ENCODE data around the gene RNF169. TPM values are rescaled to one million over a fixed set of nuclear protein-coding genes. Genes with fewer than 3 reads are reported as not detected.

RNF169 gene
- total and polyA plus RNA-seq, 4 donors: 4.4 to 34.8 (median 12.7) TPM

DNA sequence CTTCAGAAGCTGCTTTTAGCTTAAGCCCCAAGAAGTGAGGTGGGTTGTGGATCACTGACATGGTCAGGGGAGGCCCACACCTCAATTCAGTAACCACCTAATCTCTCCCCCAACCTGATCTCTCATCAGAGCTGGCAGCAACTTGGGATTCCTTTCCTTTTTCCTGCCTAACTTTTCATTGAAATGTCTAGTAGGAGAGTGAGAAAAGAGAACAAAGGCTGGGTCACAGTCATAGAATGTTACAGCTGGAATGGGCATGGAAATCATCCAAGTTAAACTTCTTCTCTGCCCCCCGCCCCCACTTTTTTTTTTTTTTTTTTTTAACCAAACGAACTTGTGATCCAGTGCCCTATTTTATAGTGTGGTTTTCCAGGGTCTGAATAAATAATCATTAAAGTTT, 91.8 kb downstream of the RNF169 start:
- Histone ChIP-seq H3K4me1 (ENCODE audit: control insufficient read depth in 5 of 5, insufficient read depth in 5 of 5, low read length in 5 of 5) (peaks cover 0 to 6% (median 0%) of the 10 kb centered on the region in 5 donors), H3K27ac (ENCODE audit: low read depth in 1 of 2, low read length in 1 of 2) (no peak overlapping the region), H3K4me3 (no peak overlapping the region), H3K9me3 (ENCODE audit: control insufficient read depth in 4 of 4, insufficient read depth in 3 of 4, low read length in 3 of 4) (no peaks in the 10 kb centered on the region), H3K9ac (ENCODE audit: insufficient read depth in 1 of 2, low read length in 2 of 2) (no peak overlapping the region), H3K27me3 (ENCODE audit: control insufficient read depth in 3 of 3, insufficient read depth in 3 of 3, low read length in 2 of 3) (no peaks in the 10 kb centered on the region), H3K36me3 (ENCODE audit: control insufficient read depth in 4 of 4, insufficient read depth in 4 of 4, low read length in 4 of 4) (peaks cover 33 to 56% (median 42%) of the 10 kb centered on the region in 4 donors)
- 64 to 75% methylated on average over 2 of the region's 2 CpGs for WGBS, 2 donors
- no peak for ATAC-seq (ENCODE audit: insufficient read depth, low FRiP score)
- peak in 1 of 3 donors; percentile 22 for DNase-seq
- TF ChIP-seq CTCF (IDR thresholded peaks at IDR 0.05; ENCODE audit: control extremely low read depth, extremely low read depth): no peak

GRCh38 chr11:74842967-74843366, 94.3 kb downstream of the RNF169 start:
- no peaks in the 10 kb centered on the region for H3K9me3 ChIP-seq (ENCODE audit: control insufficient read depth in 4 of 4, insufficient read depth in 3 of 4, low read length in 3 of 4)

DNA sequence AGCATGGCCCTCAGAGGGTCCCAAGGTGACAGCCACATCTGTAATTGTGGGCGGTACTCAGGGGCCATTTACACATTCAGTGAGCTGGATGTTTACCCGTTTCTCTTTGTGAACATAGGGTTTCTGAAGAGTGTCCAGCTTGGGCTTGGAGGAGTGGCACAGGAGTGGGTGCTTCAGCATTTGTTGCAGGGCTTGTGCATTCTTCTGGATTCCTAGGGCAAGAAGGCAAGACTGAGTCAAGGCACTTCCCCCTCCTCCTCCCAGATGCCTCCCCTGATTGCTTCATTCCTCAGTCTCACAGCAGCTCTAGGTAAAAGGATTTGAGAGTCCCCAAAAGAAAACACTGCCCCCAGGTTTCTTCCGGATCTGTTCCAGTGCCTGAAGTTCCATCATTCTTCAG, 95.4 kb downstream of the RNF169 start:
- no peak overlapping the region for H3K4me3 ChIP-seq
- peak; percentile 12 to 36 (median 18) for DNase-seq
- H3K9ac ChIP-seq (ENCODE audit: insufficient read depth in 1 of 2, low read length in 2 of 2): no peak overlapping the region
- ATAC-seq (ENCODE audit: insufficient read depth, low FRiP score): peak; percentile 81
- peaks cover 0 to 6% (median 0%) of the 10 kb centered on the region in 5 donors for H3K4me1 ChIP-seq (ENCODE audit: control insufficient read depth in 5 of 5, insufficient read depth in 5 of 5, low read length in 5 of 5)
- H3K27ac ChIP-seq (ENCODE audit: low read depth in 1 of 2, low read length in 1 of 2): no peak overlapping the region
- no peaks in the 10 kb centered on the region for H3K9me3 ChIP-seq (ENCODE audit: control insufficient read depth in 4 of 4, insufficient read depth in 3 of 4, low read length in 3 of 4)
- WGBS, 2 donors: 73 to 87% methylated on average over 3 of the region's 3 CpGs
- H3K27me3 ChIP-seq (ENCODE audit: control insufficient read depth in 3 of 3, insufficient read depth in 3 of 3, low read length in 2 of 3): no peaks in the 10 kb centered on the region
- H3K36me3 ChIP-seq (ENCODE audit: control insufficient read depth in 4 of 4, insufficient read depth in 4 of 4, low read length in 4 of 4): peaks cover 22 to 39% (median 34%) of the 10 kb centered on the region in 4 donors
- no peak for TF ChIP-seq CTCF (IDR thresholded peaks at IDR 0.05; ENCODE audit: control extremely low read depth, extremely low read depth)

More at GRCh38 chr11:74842967-74843366, 94.3 kb downstream of the RNF169 start:
- WGBS, 2 donors: 92 to 94% methylated on average over 13 of the region's 13 CpGs
- no peak overlapping the region for H3K9ac ChIP-seq (ENCODE audit: insufficient read depth in 1 of 2, low read length in 2 of 2)
- no peak overlapping the region for H3K4me3 ChIP-seq
- DNase-seq (no peak), ATAC-seq (ENCODE audit: insufficient read depth, low FRiP score) (no peak)
- TF ChIP-seq CTCF (IDR thresholded peaks at IDR 0.05; ENCODE audit: control extremely low read depth, extremely low read depth): no peak
- peak overlapping the region in 1 of 2 donors; percentile 56 for H3K27ac ChIP-seq (ENCODE audit: low read depth in 1 of 2, low read length in 1 of 2)
- H3K36me3 ChIP-seq (ENCODE audit: control insufficient read depth in 4 of 4, insufficient read depth in 4 of 4, low read length in 4 of 4): peaks cover 21 to 45% (median 34%) of the 10 kb centered on the region in 4 donors
- H3K4me1 ChIP-seq (ENCODE audit: control insufficient read depth in 5 of 5, insufficient read depth in 5 of 5, low read length in 5 of 5): peaks cover 0 to 6% (median 0%) of the 10 kb centered on the region in 5 donors
- H3K27me3 ChIP-seq (ENCODE audit: control insufficient read depth in 3 of 3, insufficient read depth in 3 of 3, low read length in 2 of 3): no peaks in the 10 kb centered on the region

DNA sequence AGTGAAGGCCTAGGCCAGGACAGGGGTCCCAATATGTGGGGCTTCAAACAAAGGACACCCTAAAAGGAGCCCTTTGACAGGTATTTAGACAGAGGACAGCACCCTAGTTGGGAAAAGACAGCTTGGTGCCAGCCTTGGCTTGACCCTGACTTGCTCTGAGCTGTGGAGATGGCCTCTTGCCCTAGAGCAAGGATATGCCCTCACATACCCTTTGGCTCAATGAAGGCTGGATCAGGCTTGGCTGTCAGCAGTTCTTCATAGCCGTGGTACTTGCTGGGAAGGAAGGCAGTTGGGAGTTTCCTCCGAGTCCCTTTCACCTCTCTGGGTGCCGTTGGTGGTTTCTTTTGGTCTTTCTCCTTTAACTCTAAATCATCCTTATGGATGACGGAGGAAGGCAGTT, 96.2 kb downstream of the RNF169 start:
- Histone ChIP-seq H3K36me3 (ENCODE audit: control insufficient read depth in 4 of 4, insufficient read depth in 4 of 4, low read length in 4 of 4) (peaks cover 22 to 39% (median 32%) of the 10 kb centered on the region in 4 donors), H3K9me3 (ENCODE audit: control insufficient read depth in 4 of 4, insufficient read depth in 3 of 4, low read length in 3 of 4) (no peaks in the 10 kb centered on the region), H3K27ac (ENCODE audit: low read depth in 1 of 2, low read length in 1 of 2) (no peak overlapping the region), H3K4me1 (ENCODE audit: control insufficient read depth in 5 of 5, insufficient read depth in 5 of 5, low read length in 5 of 5) (peaks cover 0 to 6% (median 0%) of the 10 kb centered on the region in 5 donors), H3K27me3 (ENCODE audit: control insufficient read depth in 3 of 3, insufficient read depth in 3 of 3, low read length in 2 of 3) (no peaks in the 10 kb centered on the region), H3K4me3 (no peak overlapping the region), H3K9ac (ENCODE audit: insufficient read depth in 1 of 2, low read length in 2 of 2) (no peak overlapping the region)
- DNase-seq (no peak), ATAC-seq (ENCODE audit: insufficient read depth, low FRiP score) (no peak)
- 94 to 96% methylated on average over 4 of the region's 4 CpGs for WGBS, 2 donors
- no peak for TF ChIP-seq CTCF (IDR thresholded peaks at IDR 0.05; ENCODE audit: control extremely low read depth, extremely low read depth)
